BLaER1 (cell line): Measurements from ENCODE around the gene SPRYD4.

Experiments used
- H3K27ac ChIP-seq: shearing (Covaris generic); formaldehyde crosslinking; 2 replicates; pipeline ENCODE4 v1.8.1; 2022
- H3K27me3 ChIP-seq: shearing (Covaris generic); formaldehyde crosslinking; 2 replicates; pipeline ENCODE4 v1.8.1; 2022
- H3K36me3 ChIP-seq: shearing (Covaris generic); formaldehyde crosslinking; 2 replicates; pipeline ENCODE4 v1.8.1; 2022
- H3K4me1 ChIP-seq: shearing (Covaris generic); formaldehyde crosslinking; 2 replicates; pipeline ENCODE4 v1.8.1; 2022
- H3K4me2 ChIP-seq: shearing (Covaris generic); formaldehyde crosslinking; 2 replicates; pipeline ENCODE4 v1.8.1; 2022
- H3K4me3 ChIP-seq: shearing (Covaris generic); formaldehyde crosslinking; 2 replicates; pipeline ENCODE4 v1.8.1; 2022
- H3K9ac ChIP-seq: shearing (Covaris generic); formaldehyde crosslinking; 2 replicates; pipeline ENCODE4 v1.8.1; 2022
- H3K9me3 ChIP-seq: shearing (Covaris generic); formaldehyde crosslinking; 2 replicates; pipeline ENCODE4 v1.8.1; 2022
- H4K20me1 ChIP-seq: shearing (Covaris generic); formaldehyde crosslinking; 2 replicates; pipeline ENCODE4 v1.8.1; 2022
- Cebpa-rat ChIP-seq: shearing (Covaris generic); IDR thresholded peaks from 2 replicates; pipeline ENCODE4 v1.8.1; 2022

SPRYD4 gene

GRCh38 chr12:56474389-56474788, 6.0 kb downstream of the SPRYD4 start:
- no peak overlapping the region for H3K4me2 ChIP-seq
- no peak overlapping the region for H3K27ac ChIP-seq
- peaks cover 47% of the 10 kb centered on the region for H3K36me3 ChIP-seq
- no peak overlapping the region for H3K9ac ChIP-seq
- no peaks in the 10 kb centered on the region for H3K9me3 ChIP-seq
- TF ChIP-seq Cebpa-rat = no peak
- H4K20me1 ChIP-seq = peaks cover 12% of the 10 kb centered on the region; the same call in 1 of the 2 replicates
- H3K4me3 ChIP-seq = no peak overlapping the region
- H3K27me3 ChIP-seq = no peaks in the 10 kb centered on the region
- peaks cover 17% of the 10 kb centered on the region for H3K4me1 ChIP-seq

- Histone ChIP-seq H4K20me1 (peaks cover 12% of the 10 kb centered on the region; the same call in 1 of the 2 replicates), H3K4me2 (no peak overlapping the region), H3K4me1 (no peaks in the 10 kb centered on the region), H3K4me3 (no peak overlapping the region), H3K27ac (no peak overlapping the region), H3K9ac (no peak overlapping the region), H3K27me3 (no peaks in the 10 kb centered on the region), H3K36me3 (peaks cover 32% of the 10 kb centered on the region), H3K9me3 (no peaks in the 10 kb centered on the region)
- TF ChIP-seq Cebpa-rat = no peak
These were observed 7.8 kb downstream of the SPRYD4 start for GRCh38 chr12:56476143-56476542.

GRCh38 chr12:56476972-56477432, 8.6 kb downstream of the SPRYD4 start:
- peaks cover 12% of the 10 kb centered on the region; the same call in 1 of the 2 replicates for H4K20me1 ChIP-seq
- no peaks in the 10 kb centered on the region for H3K9me3 ChIP-seq
- H3K36me3 ChIP-seq = peaks cover 25% of the 10 kb centered on the region
- no peak overlapping the region for H3K4me3 ChIP-seq
- H3K27me3 ChIP-seq = no peaks in the 10 kb centered on the region
- H3K9ac ChIP-seq = no peak overlapping the region
- H3K4me1 ChIP-seq = no peaks in the 10 kb centered on the region
- no peak overlapping the region for H3K4me2 ChIP-seq
- TF ChIP-seq Cebpa-rat = no peak
- no peak overlapping the region for H3K27ac ChIP-seq

- Histone ChIP-seq H3K9me3 (no peaks in the 10 kb centered on the region), H4K20me1 (peaks cover 12% of the 10 kb centered on the region; the same call in 1 of the 2 replicates), H3K27me3 (no peaks in the 10 kb centered on the region), H3K27ac (no peak overlapping the region), H3K4me3 (no peak overlapping the region), H3K36me3 (peaks cover 21% of the 10 kb centered on the region), H3K4me2 (no peak overlapping the region), H3K9ac (no peak overlapping the region), H3K4me1 (no peaks in the 10 kb centered on the region)
- TF ChIP-seq Cebpa-rat = no peak
These were observed 9.3 kb downstream of the SPRYD4 start for GRCh38 chr12:56477521-56478225.

GRCh38 chr12:56479625-56480024, 11.2 kb downstream of the SPRYD4 start:
- H3K36me3 ChIP-seq = peaks cover 4% of the 10 kb centered on the region; the same call in 1 of the 2 replicates
- H3K4me2 ChIP-seq = no peak overlapping the region
- TF ChIP-seq Cebpa-rat = no peak
- H3K4me1 ChIP-seq = no peaks in the 10 kb centered on the region
- H3K27me3 ChIP-seq = no peaks in the 10 kb centered on the region
- no peaks in the 10 kb centered on the region for H3K9me3 ChIP-seq
- H4K20me1 ChIP-seq = peaks cover 8% of the 10 kb centered on the region; the same call in 1 of the 2 replicates
- no peak overlapping the region for H3K27ac ChIP-seq
- no peak overlapping the region for H3K9ac ChIP-seq
- no peak overlapping the region for H3K4me3 ChIP-seq

- H4K20me1 ChIP-seq = peaks cover 28% of the 10 kb centered on the region
- no peaks in the 10 kb centered on the region for H3K9me3 ChIP-seq
- 0 out of 2 replicates have a peak, but pooled peaks cover 12% of the 10 kb centered on the region for H3K4me1 ChIP-seq
- no peak for TF ChIP-seq Cebpa-rat
- no peak overlapping the region for H3K4me2 ChIP-seq
- H3K36me3 ChIP-seq = no peaks in the 10 kb centered on the region
- no peak overlapping the region for H3K4me3 ChIP-seq
- H3K27me3 ChIP-seq = peaks cover 37% of the 10 kb centered on the region
- no peak overlapping the region for H3K9ac ChIP-seq
- H3K27ac ChIP-seq = no peak overlapping the region
These were observed 16.2 kb downstream of the SPRYD4 start for GRCh38 chr12:56484566-56484965.

GRCh38 chr12:56486694-56487093, 18.3 kb downstream of the SPRYD4 start:
- Histone ChIP-seq H3K27me3 (peaks cover 42% of the 10 kb centered on the region), H3K9ac (no peak overlapping the region), H3K4me3 (no peak overlapping the region), H3K27ac (no peak overlapping the region), H3K36me3 (no peaks in the 10 kb centered on the region), H3K9me3 (no peaks in the 10 kb centered on the region), H3K4me2 (no peak overlapping the region; the same call in 1 of the 2 replicates), H3K4me1 (0 out of 2 replicates have a peak, but pooled peaks cover 12% of the 10 kb centered on the region), H4K20me1 (peaks cover 28% of the 10 kb centered on the region)
- no peak for TF ChIP-seq Cebpa-rat

GRCh38 chr12:56487448-56488040, 19.2 kb downstream of the SPRYD4 start:
- H3K36me3 ChIP-seq = no peaks in the 10 kb centered on the region
- H3K27me3 ChIP-seq = peaks cover 42% of the 10 kb centered on the region
- no peak for TF ChIP-seq Cebpa-rat
- no peaks in the 10 kb centered on the region for H3K9me3 ChIP-seq
- peaks cover 28% of the 10 kb centered on the region for H4K20me1 ChIP-seq
- H3K4me2 ChIP-seq = peak overlapping the region; percentile 50
- 0 out of 2 replicates have a peak, but pooled peaks cover 12% of the 10 kb centered on the region for H3K4me1 ChIP-seq
- no peak overlapping the region for H3K27ac ChIP-seq
- H3K4me3 ChIP-seq = peak overlapping the region; percentile 10; the same call in 1 of the 2 replicates
- H3K9ac ChIP-seq = no peak overlapping the region

GRCh38 chr12:56488041-56488955, 19.9 kb downstream of the SPRYD4 start, which contains the start of gene GLS2:
Gene GLS2, minus strand, starts transcription at chr12:56488161. Its CDS starts 43 bp downstream, at chr12:56488118.
- Histone ChIP-seq H3K27me3 (peaks cover 42% of the 10 kb centered on the region), H3K4me2 (peak within 1 kb of the TSS; percentile 50), H3K9ac (no peak within 1 kb of the TSS), H3K9me3 (peaks cover 3% of the 10 kb centered on the region), H3K27ac (no peak within 1 kb of the TSS), H3K4me1 (0 out of 2 replicates have a peak, but pooled peaks cover 12% of the 10 kb centered on the region), H3K4me3 (peak within 1 kb of the TSS; percentile 10; the same call in 1 of the 2 replicates), H3K36me3 (no peaks in the 10 kb centered on the region), H4K20me1 (peaks cover 28% of the 10 kb centered on the region)
- no peak for TF ChIP-seq Cebpa-rat
